Measurements from ENCODE around the gene CIB4.

Gene CIB4

DNA sequence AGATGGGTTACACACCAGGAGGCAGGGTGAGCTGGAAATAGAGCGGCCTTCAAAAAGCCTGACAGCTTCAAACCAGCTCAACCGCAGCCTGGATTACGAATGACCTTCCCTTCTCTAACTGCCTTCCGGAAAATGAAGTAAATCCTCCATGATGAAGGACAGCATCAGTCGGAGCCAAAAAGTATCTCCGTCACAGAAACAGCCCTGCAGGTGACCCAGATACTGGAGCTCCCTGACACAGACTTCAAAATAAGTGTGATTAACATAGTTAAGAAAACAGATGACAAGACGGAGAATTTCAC is 10.3 kb upstream of the CIB4 start:
- H3K36me3 ChIP-seq (ENCODE audit: insufficient read depth, low read length), result no peaks in the 10 kb centered on the region
- TF ChIP-seq EZH2 (IDR thresholded peaks at IDR 0.05; ENCODE audit: borderline replicate concordance, low read depth, low read length, severe bottlenecking) (no peak), CTCF (IDR thresholded peaks at IDR 0.05; ENCODE audit: borderline replicate concordance, extremely low read depth, low read length, poor library complexity, severe bottlenecking) (no peak)
- no peak overlapping the region for H3K9ac ChIP-seq (ENCODE audit: low read depth, low read length)
- DNase-seq (no peak), ATAC-seq (ENCODE audit: insufficient read depth, low read depth) (no peak)
- H2AFZ ChIP-seq (ENCODE audit: low read depth, low read length), result no peak overlapping the region
- no peaks in the 10 kb centered on the region for H3K9me3 ChIP-seq (ENCODE audit: insufficient read depth, low read length, severe bottlenecking)
- H3K4me1 ChIP-seq (ENCODE audit: insufficient read depth, low read length), result no peaks in the 10 kb centered on the region
- no peaks in the 10 kb centered on the region for H3K79me2 ChIP-seq (ENCODE audit: insufficient read depth, low read length)
- H3K4me3 ChIP-seq (ENCODE audit: low read depth in 1 of 2, low read length in 2 of 2), result no peak overlapping the region
- no peak overlapping the region for H3K27ac ChIP-seq (ENCODE audit: low read length)
- peaks cover 7% of the 10 kb centered on the region for H3K27me3 ChIP-seq (ENCODE audit: insufficient read depth, low read length, poor library complexity)
- no peak overlapping the region for H3K4me2 ChIP-seq (ENCODE audit: insufficient read depth, low read length)
- H4K20me1 ChIP-seq (ENCODE audit: insufficient read depth, low read length), result no peaks in the 10 kb centered on the region

- DNase-seq, result no peak
- TF ChIP-seq CTCF (IDR thresholded peaks at IDR 0.05; ENCODE audit: borderline replicate concordance, extremely low read depth, low read length, poor library complexity, severe bottlenecking), result no peak
- TF ChIP-seq EZH2 (IDR thresholded peaks at IDR 0.05; ENCODE audit: borderline replicate concordance, low read depth, low read length, severe bottlenecking), result no peak
- H3K4me2 ChIP-seq (ENCODE audit: insufficient read depth, low read length), result no peak overlapping the region
- no peaks in the 10 kb centered on the region for H3K4me1 ChIP-seq (ENCODE audit: insufficient read depth, low read length)
- ATAC-seq (ENCODE audit: insufficient read depth, low read depth), result no peak
- H3K27me3 ChIP-seq (ENCODE audit: insufficient read depth, low read length, poor library complexity), result peaks cover 11% of the 10 kb centered on the region
- no peaks in the 10 kb centered on the region for H4K20me1 ChIP-seq (ENCODE audit: insufficient read depth, low read length)
- H3K9ac ChIP-seq (ENCODE audit: low read depth, low read length), result no peak overlapping the region
- no peaks in the 10 kb centered on the region for H3K36me3 ChIP-seq (ENCODE audit: insufficient read depth, low read length)
- H3K4me3 ChIP-seq (ENCODE audit: low read depth in 1 of 2, low read length in 2 of 2), result no peak overlapping the region
- H3K79me2 ChIP-seq (ENCODE audit: insufficient read depth, low read length), result no peaks in the 10 kb centered on the region
- H3K9me3 ChIP-seq (ENCODE audit: insufficient read depth, low read length, severe bottlenecking), result no peaks in the 10 kb centered on the region
- H3K27ac ChIP-seq (ENCODE audit: low read length), result no peak overlapping the region
- no peak overlapping the region for H2AFZ ChIP-seq (ENCODE audit: low read depth, low read length)
Observed at GRCh38 chr2:26650713-26651469, 9.7 kb upstream of the CIB4 start.

GRCh38 chr2:26649992-26650712 is 9.0 kb upstream of the CIB4 start:
- no peaks in the 10 kb centered on the region for H3K4me1 ChIP-seq (ENCODE audit: insufficient read depth, low read length)
- no peak overlapping the region for H3K4me2 ChIP-seq (ENCODE audit: insufficient read depth, low read length)
- TF ChIP-seq CTCF (IDR thresholded peaks at IDR 0.05; ENCODE audit: borderline replicate concordance, extremely low read depth, low read length, poor library complexity, severe bottlenecking) (no peak), EZH2 (IDR thresholded peaks at IDR 0.05; ENCODE audit: borderline replicate concordance, low read depth, low read length, severe bottlenecking) (no peak)
- DNase-seq (no peak), ATAC-seq (ENCODE audit: insufficient read depth, low read depth) (no peak)
- H3K27ac ChIP-seq (ENCODE audit: low read length), result no peak overlapping the region
- H3K9ac ChIP-seq (ENCODE audit: low read depth, low read length), result no peak overlapping the region
- no peaks in the 10 kb centered on the region for H3K9me3 ChIP-seq (ENCODE audit: insufficient read depth, low read length, severe bottlenecking)
- H2AFZ ChIP-seq (ENCODE audit: low read depth, low read length), result no peak overlapping the region
- H3K79me2 ChIP-seq (ENCODE audit: insufficient read depth, low read length), result no peaks in the 10 kb centered on the region
- no peak overlapping the region for H3K4me3 ChIP-seq (ENCODE audit: low read depth in 1 of 2, low read length in 2 of 2)
- no peaks in the 10 kb centered on the region for H4K20me1 ChIP-seq (ENCODE audit: insufficient read depth, low read length)
- peaks cover 13% of the 10 kb centered on the region for H3K27me3 ChIP-seq (ENCODE audit: insufficient read depth, low read length, poor library complexity)
- no peaks in the 10 kb centered on the region for H3K36me3 ChIP-seq (ENCODE audit: insufficient read depth, low read length)

Data from DND-41 (cell line).